Measurements from ENCODE around the gene CDH23. TPM values are rescaled to one million over a fixed set of nuclear protein-coding genes. Genes with fewer than 3 reads are reported as not detected.
"Not testable (repeated sequence)": the region's sequence is repeated elsewhere in the genome, so short reads cannot be mapped to it uniquely, and the experiment has no call there.

The CDH23 gene
- polyA plus RNA-seq, 3 donors: 0.51 to 0.96 (median 0.80) TPM

- no peak for DNase-seq (ENCODE audit: low read depth in 3 of 3, low spot score in 2 of 3)
Observed at GRCh38 chr10:71597821-71598498, 201.2 kb downstream of the CDH23 start.

GRCh38 chr10:71598621-71599055 is 201.9 kb downstream of the CDH23 start:
- no peak for DNase-seq (ENCODE audit: low read depth in 3 of 3, low spot score in 2 of 3)

GRCh38 chr10:71599518-71599917 is 202.8 kb downstream of the CDH23 start:
- DNase-seq (ENCODE audit: low read depth in 3 of 3, low spot score in 2 of 3): no peak

GRCh38 chr10:71600242-71600641 is 203.5 kb downstream of the CDH23 start:
- DNase-seq (ENCODE audit: low read depth in 3 of 3, low spot score in 2 of 3): not testable (repeated sequence)

- no peak for DNase-seq (ENCODE audit: low read depth in 3 of 3, low spot score in 2 of 3)
Observed at GRCh38 chr10:71600849-71601248, 204.1 kb downstream of the CDH23 start.

GRCh38 chr10:71601273-71601672 is 204.6 kb downstream of the CDH23 start:
- no peak for DNase-seq (ENCODE audit: low read depth in 3 of 3, low spot score in 2 of 3)

- DNase-seq (ENCODE audit: low read depth in 3 of 3, low spot score in 2 of 3): no peak
Observed at GRCh38 chr10:71603150-71603549, 206.4 kb downstream of the CDH23 start.

- no peak for DNase-seq (ENCODE audit: low read depth in 3 of 3, low spot score in 2 of 3)
Observed at GRCh38 chr10:71603754-71604153, 207.0 kb downstream of the CDH23 start.

GRCh38 chr10:71604324-71605018 is 207.8 kb downstream of the CDH23 start:
- no peak for DNase-seq (ENCODE audit: low read depth in 3 of 3, low spot score in 2 of 3)

GRCh38 chr10:71605263-71605962 is 208.7 kb downstream of the CDH23 start:
- DNase-seq (ENCODE audit: low read depth in 3 of 3, low spot score in 2 of 3): no peak

GRCh38 chr10:71606257-71607081 is 209.7 kb downstream of the CDH23 start:
- no peak for DNase-seq (ENCODE audit: low read depth in 3 of 3, low spot score in 2 of 3)

- no peak for DNase-seq (ENCODE audit: low read depth in 3 of 3, low spot score in 2 of 3)
Observed at GRCh38 chr10:71607082-71607443, 210.3 kb downstream of the CDH23 start.

GRCh38 chr10:71608819-71609768 is 212.4 kb downstream of the CDH23 start:
- DNase-seq (ENCODE audit: low read depth in 3 of 3, low spot score in 2 of 3): peak; percentile 58 to 64 (median 62)

GRCh38 chr10:71610651-71611050 is 213.9 kb downstream of the CDH23 start:
- no peak for DNase-seq (ENCODE audit: low read depth in 3 of 3, low spot score in 2 of 3)

- no peak for DNase-seq (ENCODE audit: low read depth in 3 of 3, low spot score in 2 of 3)
Observed at GRCh38 chr10:71611131-71611530, 214.4 kb downstream of the CDH23 start.

- no peak for DNase-seq (ENCODE audit: low read depth in 3 of 3, low spot score in 2 of 3)
Observed at GRCh38 chr10:71611709-71612422, 215.1 kb downstream of the CDH23 start.

GRCh38 chr10:71613261-71613777 is 216.6 kb downstream of the CDH23 start:
- DNase-seq (ENCODE audit: low read depth in 3 of 3, low spot score in 2 of 3): no peak

- no peak for DNase-seq (ENCODE audit: low read depth in 3 of 3, low spot score in 2 of 3)
Observed at GRCh38 chr10:71613877-71614276, 217.2 kb downstream of the CDH23 start.

- no peak for DNase-seq (ENCODE audit: low read depth in 3 of 3, low spot score in 2 of 3)
Observed at GRCh38 chr10:71614946-71615345, 218.2 kb downstream of the CDH23 start.

All from right renal cortex interstitium (tissue), 3 donors.